ENCODE measurements around the gene ALAD. TPM values are rescaled to one million over a fixed set of nuclear protein-coding genes. Genes with fewer than 3 reads are reported as not detected.
A peak's percentile ranks its signal among the peaks of the same experiment; 100 is the strongest.

ALAD gene
- total and polyA plus RNA-seq, 9 of the 15 experiments (the other 6 are each of a cell fraction or from before 2014, with no cell fraction given) = 1.3 to 12.7 (median 6.8) TPM

DNA sequence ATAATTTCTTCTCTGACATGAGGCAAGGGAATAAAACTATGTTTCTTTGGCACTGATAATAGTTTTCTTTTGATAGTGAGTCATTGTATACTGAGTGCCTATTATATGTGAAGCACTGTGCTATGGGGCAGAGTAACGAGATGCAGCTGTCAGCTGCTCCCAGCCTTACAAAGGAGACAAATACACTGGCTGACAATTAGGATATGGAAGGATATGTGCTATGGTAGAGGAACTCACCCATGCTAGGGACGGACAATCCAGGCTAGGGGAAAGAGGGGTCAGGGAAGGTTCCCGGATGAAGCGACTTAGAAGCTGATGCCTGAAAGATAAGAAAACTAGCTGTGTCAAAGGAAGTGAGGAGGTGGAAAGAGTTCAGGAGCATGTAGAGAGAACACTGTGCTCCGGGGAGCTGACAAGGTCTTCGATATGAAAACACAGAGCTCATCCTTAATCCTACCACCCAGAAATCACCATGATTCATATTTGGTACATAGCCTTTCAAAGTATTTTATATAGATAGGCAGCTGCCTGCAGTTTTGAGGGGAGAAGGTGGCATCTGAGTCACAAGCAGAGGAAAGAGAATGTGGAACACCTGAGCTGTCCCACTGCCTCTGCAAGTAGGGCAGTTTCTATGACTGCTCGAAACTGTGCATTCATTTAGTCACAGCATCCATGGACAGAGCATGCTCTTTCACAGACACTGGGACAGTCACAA lies 39.6 kb downstream of the ALAD start (continued):
- TF ChIP-seq, protein P1, sequence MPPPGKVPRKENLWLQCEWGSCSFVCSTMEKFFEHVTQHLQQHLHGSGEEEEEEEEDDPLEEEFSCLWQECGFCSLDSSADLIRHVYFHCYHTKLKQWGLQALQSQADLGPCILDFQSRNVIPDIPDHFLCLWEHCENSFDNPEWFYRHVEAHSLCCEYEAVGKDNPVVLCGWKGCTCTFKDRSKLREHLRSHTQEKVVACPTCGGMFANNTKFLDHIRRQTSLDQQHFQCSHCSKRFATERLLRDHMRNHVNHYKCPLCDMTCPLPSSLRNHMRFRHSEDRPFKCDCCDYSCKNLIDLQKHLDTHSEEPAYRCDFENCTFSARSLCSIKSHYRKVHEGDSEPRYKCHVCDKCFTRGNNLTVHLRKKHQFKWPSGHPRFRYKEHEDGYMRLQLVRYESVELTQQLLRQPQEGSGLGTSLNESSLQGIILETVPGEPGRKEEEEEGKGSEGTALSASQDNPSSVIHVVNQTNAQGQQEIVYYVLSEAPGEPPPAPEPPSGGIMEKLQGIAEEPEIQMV (tag; conservative IDR thresholded peaks at IDR 0.05; ENCODE audit: low read depth) = no peak
- TF ChIP-seq NFIX (CRISPR knock-in tag; IDR thresholded peaks at IDR 0.05; ENCODE audit: low read depth) (no peak), HCFC1 (IDR thresholded peaks at IDR 0.05; ENCODE audit: low read depth, low read length) (no peak), MTA2 (IDR thresholded peaks at IDR 0.05; ENCODE audit: low read depth) (no peak), TAF7 (tag; IDR thresholded peaks at IDR 0.05) (no peak), CHD1 (IDR thresholded peaks at IDR 0.05; ENCODE audit: low read length) (no peak), STAT5B (CRISPR knock-in tag; IDR thresholded peaks at IDR 0.05) (no peak), ETV1 (tag; conservative IDR thresholded peaks at IDR 0.05; ENCODE audit: low read depth) (peak; percentile 42; the same call in 1 of the 2 replicates), ZNF764 (CRISPR knock-in tag; IDR thresholded peaks at IDR 0.05; ENCODE audit: low read depth) (no peak), JUND (IDR thresholded peaks at IDR 0.05; ENCODE audit: borderline replicate concordance, low read depth, low read length) (0 out of 2 replicates have a peak, but pooled peaks have one; percentile 2), JUND (tag; IDR thresholded peaks at IDR 0.05; ENCODE audit: borderline replicate concordance, low read depth, low read length) (0 out of 3 replicates have a peak, but pooled peaks have one; percentile 21), RFX5 (IDR thresholded peaks at IDR 0.05; ENCODE audit: low read depth, low read length) (no peak), GTF2A2 (tag; IDR thresholded peaks at IDR 0.05) (no peak), U2AF2 (optimal IDR thresholded peaks at IDR 0.05; ENCODE audit: low read depth, low read length) (no peak), SIX5 (IDR thresholded peaks at IDR 0.05; ENCODE audit: borderline replicate concordance in 1 of 2, insufficient read depth in 1 of 2, low read depth in 1 of 2, low read length in 2 of 2) (no peak), FOXA1 (IDR thresholded peaks at IDR 0.05; ENCODE audit: borderline replicate concordance) (no peak), FOXK2 (conservative IDR thresholded peaks at IDR 0.05 in 1 of 2, IDR thresholded peaks at IDR 0.05 in 1 of 2; ENCODE audit: low read depth in 2 of 2) (no peak), TFAM (CRISPR knock-in tag; conservative IDR thresholded peaks at IDR 0.05) (no peak)
- TF ChIP-seq, protein P2, sequence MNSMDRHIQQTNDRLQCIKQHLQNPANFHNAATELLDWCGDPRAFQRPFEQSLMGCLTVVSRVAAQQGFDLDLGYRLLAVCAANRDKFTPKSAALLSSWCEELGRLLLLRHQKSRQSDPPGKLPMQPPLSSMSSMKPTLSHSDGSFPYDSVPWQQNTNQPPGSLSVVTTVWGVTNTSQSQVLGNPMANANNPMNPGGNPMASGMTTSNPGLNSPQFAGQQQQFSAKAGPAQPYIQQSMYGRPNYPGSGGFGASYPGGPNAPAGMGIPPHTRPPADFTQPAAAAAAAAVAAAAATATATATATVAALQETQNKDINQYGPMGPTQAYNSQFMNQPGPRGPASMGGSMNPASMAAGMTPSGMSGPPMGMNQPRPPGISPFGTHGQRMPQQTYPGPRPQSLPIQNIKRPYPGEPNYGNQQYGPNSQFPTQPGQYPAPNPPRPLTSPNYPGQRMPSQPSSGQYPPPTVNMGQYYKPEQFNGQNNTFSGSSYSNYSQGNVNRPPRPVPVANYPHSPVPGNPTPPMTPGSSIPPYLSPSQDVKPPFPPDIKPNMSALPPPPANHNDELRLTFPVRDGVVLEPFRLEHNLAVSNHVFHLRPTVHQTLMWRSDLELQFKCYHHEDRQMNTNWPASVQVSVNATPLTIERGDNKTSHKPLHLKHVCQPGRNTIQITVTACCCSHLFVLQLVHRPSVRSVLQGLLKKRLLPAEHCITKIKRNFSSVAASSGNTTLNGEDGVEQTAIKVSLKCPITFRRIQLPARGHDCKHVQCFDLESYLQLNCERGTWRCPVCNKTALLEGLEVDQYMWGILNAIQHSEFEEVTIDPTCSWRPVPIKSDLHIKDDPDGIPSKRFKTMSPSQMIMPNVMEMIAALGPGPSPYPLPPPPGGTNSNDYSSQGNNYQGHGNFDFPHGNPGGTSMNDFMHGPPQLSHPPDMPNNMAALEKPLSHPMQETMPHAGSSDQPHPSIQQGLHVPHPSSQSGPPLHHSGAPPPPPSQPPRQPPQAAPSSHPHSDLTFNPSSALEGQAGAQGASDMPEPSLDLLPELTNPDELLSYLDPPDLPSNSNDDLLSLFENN (IDR thresholded peaks at IDR 0.05; ENCODE audit: low read depth in 2 of 2, low read length in 2 of 2) = no peak
- TF ChIP-seq, protein P3, sequence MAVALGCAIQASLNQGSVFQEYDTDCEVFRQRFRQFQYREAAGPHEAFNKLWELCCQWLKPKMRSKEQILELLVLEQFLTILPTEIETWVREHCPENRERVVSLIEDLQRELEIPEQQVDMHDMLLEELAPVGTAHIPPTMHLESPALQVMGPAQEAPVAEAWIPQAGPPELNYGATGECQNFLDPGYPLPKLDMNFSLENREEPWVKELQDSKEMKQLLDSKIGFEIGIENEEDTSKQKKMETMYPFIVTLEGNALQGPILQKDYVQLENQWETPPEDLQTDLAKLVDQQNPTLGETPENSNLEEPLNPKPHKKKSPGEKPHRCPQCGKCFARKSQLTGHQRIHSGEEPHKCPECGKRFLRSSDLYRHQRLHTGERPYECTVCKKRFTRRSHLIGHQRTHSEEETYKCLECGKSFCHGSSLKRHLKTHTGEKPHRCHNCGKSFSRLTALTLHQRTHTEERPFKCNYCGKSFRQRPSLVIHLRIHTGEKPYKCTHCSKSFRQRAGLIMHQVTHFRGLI (CRISPR knock-in tag; IDR thresholded peaks at IDR 0.05) = no peak
